Retinal pigment epithelial cell (primary cell): ENCODE measurements around the gene ATP8B4.

Source experiments
- DNase-seq: peaks from one replicate; pipeline ENCODE4 v3.0.0-alpha.2; 2010; ENCODE audit warnings: low read depth
- H3K4me3 ChIP-seq: 2 replicates; pipeline ENCODE4 v1.5.1; 2011; ENCODE audit warnings: mild to moderate bottlenecking, low read length, control low read depth, moderate library complexity
- CTCF ChIP-seq: conservative IDR thresholded peaks from 2 replicates; pipeline ENCODE4 v1.5.1; 2011; ENCODE audit warnings: low read depth, low read length, control low read depth, inconsistent platforms

Gene ATP8B4

GRCh38 chr15:49890689-49891088, 228.3 kb downstream of the ATP8B4 start:
- DNase-seq, result no peak
- H3K4me3 ChIP-seq, result no peak overlapping the region
- no peak for TF ChIP-seq CTCF

GRCh38 chr15:49889536-49889935, 229.5 kb downstream of the ATP8B4 start:
- no peak for DNase-seq
- TF ChIP-seq CTCF, result no peak
- no peak overlapping the region for H3K4me3 ChIP-seq

GRCh38 chr15:49888734-49889133, 230.3 kb downstream of the ATP8B4 start:
- H3K4me3 ChIP-seq, result no peak overlapping the region
- no peak for DNase-seq
- TF ChIP-seq CTCF, result no peak

GRCh38 chr15:49888323-49888693, 230.7 kb downstream of the ATP8B4 start:
- no peak for TF ChIP-seq CTCF
- no peak overlapping the region for H3K4me3 ChIP-seq
- no peak for DNase-seq

- DNase-seq, result no peak
Measured at GRCh38 chr15:49887659-49888322, 231.2 kb downstream of the ATP8B4 start.

GRCh38 chr15:49883121-49883520, 235.9 kb downstream of the ATP8B4 start:
- TF ChIP-seq CTCF, result no peak
- DNase-seq, result no peak
- no peak overlapping the region for H3K4me3 ChIP-seq

More at GRCh38 chr15:49887659-49888322, 231.2 kb downstream of the ATP8B4 start:
- TF ChIP-seq CTCF, result no peak
- H3K4me3 ChIP-seq, result no peak overlapping the region

- DNase-seq, result no peak
- H3K4me3 ChIP-seq, result no peak overlapping the region
- no peak for TF ChIP-seq CTCF
Measured at GRCh38 chr15:49881866-49882265, 237.2 kb downstream of the ATP8B4 start.
